GM20431 (cell line): ENCODE measurements around the gene KCTD8.
"Not testable (repeated sequence)": the region's sequence is repeated elsewhere in the genome, so short reads cannot be mapped to it uniquely, and the experiment has no call there.

Source experiments
- in situ Hi-C: fragments of 300-500 bp; cut with MseI, MboI; formaldehyde crosslinking; loops from one replicate; pipeline ENCODE4 v1.15.0; 2020; ENCODE audit warnings: low sequenced_read_pairs; ENCODE audit not compliant: unreplicated experiment

The KCTD8 gene

DNA sequence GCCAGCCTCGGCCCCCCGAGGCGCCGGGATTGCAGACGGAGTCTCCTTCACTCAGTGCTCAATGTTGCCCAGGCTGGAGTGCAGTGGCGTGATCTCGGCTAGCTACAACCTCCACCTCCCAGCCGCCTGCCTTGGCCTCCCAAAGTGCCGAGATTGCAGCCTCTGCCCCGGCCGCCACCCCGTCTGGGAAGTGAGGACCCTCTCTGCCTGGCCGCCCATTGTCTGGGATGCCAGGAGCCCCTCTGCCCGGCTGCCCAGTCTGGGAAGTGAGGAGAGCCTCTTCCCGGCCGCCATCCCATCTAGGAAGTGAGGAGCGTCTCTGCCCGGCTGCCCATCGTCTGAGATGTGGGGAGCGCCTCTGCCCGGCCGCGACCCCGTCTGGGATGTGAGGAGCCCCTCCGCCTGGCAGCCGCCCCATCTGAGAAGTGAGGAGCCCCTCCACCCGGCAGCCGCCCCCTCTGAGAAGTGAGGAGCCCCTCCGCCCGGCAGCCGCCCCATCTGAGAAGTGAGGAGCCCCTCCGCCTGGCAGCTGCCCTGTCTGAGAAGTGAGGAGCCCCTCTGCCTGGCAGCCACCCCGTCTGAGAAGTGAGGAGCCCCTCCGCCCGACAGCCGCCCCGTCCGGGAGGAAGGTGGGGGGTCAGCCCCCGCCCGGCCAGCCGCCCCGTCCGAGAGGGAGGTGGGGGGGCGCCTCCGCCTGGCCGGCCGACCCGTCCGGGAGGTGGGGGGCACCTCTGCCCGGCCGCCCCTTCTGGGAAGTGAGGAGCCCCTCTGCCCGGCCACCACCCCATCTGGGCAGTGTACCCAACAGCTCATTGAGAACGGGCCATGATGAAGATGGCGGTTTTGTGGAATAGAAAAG is 266.9 kb downstream of the KCTD8 start:
- in situ Hi-C loops = not testable (repeated sequence)

DNA sequence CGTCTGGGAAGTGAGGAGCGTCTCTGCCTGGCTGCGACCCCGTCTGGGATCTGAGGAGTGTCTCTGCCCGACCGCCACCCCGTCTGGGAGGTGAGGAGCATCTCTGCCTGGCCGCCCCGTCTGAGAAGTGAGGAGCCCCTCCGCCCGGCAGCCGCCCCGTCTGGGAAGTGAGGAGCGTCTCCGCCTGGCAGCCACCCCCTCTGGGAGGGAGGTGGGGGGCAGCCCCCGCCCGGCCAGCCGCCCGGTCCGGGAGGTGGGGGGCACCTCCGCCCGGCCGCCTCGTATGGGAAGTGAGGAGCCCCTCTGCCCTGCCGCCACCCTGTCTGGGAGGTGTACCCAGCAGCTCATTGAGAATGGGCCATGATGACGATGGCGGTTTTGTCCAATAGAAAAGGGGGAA is 280.8 kb downstream of the KCTD8 start:
- in situ Hi-C loops = not testable (repeated sequence)

DNA sequence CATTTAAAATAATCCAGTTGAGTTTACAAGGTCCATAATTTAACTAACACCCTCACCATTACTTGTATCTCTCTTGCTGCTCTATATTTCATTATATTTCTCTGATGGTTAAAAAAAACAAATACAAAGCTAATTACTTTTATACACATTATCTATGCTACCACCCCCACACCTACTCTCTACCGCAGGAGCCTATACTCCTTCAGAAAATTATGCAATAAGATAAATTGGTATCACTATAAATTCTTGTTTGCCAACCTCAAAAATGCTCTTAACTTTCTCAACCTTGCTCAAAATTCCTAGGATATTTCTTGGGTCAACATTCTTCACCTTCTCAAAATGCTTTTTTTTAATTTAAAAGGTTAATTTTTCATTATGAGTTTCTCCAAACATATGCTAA is 282.7 kb downstream of the KCTD8 start:
- in situ Hi-C loops = no loop called here

DNA sequence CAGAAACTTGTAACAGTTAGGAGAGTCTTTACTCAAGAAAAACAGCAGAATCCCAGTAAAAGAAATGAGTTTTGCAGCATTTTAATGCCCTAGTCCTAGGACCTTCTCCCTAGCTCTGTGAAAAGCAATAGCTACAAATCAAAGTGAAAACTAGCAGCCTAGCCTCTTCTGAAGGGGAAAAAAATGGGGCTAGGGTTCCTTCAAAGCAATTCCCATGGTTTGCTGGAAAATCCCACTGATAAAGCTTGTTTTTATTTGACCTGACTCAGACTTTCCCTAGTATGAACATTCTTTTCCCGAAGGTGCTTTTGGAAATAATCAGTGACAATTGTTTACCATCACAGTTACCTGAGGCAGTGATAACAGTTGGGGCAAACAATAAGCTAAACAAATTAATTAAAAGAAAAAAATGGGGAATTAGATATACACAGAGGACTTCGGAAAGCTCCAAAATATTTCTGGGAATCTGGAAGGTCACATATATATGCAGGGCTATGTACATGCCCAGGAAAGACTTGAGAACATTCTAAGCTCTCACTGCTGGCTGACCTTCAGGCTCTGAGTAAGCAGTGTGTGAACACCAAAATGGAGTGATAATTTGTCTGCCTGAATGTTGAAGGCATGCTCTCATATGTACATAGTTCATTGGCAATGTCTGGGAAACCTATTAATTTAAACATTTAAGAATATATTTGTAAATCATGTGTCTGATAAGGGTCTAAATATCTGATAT is 285.9 kb downstream of the KCTD8 start:
- in situ Hi-C loops = no loop called here

DNA sequence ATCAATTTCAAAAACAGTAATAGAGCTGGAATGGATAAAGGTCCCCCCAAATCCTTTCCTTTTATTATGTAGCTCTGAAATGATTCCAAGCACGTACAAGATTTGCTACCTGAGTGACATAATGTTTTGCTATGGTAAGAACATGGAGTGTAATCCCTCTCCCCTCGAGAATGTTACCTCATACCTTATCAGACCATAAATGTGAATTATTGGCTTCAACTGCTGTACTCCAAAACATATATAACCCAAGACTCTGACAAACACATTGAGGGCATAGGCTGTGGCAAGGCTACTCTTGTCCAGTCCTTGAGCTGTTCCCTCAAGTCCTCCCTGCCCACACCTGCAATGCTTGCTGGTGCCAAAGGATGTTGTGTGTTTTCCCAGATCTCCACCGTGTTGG is 286.9 kb downstream of the KCTD8 start:
- in situ Hi-C loops = no loop called here

DNA sequence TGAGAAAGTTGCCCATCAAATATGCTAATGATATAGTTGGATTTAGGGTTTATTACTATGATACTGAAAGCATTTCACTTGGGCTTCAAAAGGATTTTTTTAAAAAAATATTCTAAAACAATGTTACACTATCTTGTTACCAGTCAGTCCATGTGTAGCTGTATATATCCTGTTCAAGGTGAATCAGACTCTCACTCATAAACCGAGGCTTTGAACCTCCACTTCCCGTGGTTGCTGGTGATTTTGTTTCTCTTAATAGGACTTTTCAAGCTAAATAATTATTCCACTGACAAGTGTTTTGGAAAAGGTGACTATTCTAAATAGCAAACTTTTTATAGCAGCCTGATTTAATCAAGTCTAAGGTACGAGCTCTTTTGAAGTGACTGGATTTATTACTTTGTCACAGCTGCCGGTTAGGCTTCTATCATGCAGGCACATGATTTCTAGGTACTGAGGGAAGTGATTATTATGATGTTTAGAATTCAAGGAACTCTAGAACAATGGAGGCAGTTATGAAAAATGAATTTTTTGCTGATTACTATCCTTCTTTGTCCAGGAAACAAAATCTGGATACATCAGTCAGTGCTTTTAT is 287.7 kb downstream of the KCTD8 start:
- in situ Hi-C loops = no loop called here

DNA sequence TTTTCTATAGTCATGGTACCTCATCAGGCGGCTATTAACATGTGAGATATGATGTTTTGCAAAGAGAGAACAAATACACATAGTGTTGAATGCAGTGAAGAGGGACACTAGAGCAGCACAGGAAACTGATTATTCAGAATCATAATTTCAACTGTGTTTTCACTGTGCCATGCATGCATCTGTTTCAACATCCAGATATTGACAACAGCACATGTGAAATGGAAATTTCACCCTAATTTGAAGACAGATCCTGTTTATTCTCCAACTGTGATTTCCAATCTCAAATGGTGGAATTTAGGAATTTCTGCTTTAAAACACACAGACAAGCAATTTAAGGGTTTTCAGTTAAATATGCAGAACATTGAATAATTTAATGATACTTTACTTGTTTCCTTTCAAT is 288.6 kb downstream of the KCTD8 start:
- in situ Hi-C loops = no loop called here

DNA sequence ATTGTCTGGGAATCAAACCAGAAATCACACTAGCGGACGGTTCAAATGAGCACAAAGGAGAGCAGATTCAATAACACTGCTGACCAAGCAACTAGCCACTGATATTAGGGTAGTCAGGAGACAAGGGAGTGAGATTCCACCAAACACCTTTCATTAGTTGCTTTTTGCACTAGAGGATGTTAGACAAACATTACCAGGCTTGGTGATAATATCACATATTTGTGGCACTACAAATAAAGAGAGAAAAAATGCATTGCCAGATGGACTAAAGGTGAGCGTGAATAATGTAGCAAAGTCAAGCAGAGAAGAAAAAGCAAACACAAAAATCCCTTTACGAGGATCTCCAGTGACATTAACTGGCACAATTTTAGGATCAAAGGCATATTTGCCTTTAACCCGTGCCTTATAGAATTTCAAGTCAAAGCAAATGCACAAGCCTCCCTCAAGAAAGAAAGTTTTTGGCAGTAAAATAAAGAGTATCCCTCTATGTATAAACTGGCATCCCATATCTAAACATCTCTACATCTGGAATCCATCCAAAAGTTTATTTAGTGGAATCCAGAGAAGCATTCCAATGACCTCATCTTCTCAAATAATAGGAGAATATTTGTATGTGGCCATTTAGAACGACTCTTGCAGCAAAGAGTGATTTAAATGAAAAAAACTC is 290.9 kb downstream of the KCTD8 start:
- in situ Hi-C loops = no loop called here

DNA sequence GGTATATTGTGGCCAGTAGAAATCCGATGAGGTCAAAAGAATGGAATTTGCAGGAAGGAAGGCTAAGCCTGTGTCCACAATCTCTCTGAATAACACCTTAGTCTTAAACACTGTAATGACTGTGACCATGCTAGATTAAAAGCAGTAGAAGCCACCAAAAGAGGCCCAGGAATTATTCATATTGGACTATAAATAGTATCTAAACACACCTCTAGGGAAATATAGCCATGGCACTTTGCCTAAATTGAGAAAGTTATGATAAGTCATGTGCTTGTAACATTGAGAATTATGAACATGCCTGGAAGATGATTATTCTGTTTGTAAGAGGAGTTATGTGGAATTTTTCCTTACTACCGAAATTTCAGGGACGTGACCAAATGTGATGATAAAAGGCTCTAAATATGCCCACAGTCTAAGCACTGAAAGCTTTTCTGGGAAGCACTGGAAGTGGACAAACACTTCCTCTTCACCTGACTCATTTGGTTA is 298.5 kb downstream of the KCTD8 start:
- in situ Hi-C loops = no loop called here

DNA sequence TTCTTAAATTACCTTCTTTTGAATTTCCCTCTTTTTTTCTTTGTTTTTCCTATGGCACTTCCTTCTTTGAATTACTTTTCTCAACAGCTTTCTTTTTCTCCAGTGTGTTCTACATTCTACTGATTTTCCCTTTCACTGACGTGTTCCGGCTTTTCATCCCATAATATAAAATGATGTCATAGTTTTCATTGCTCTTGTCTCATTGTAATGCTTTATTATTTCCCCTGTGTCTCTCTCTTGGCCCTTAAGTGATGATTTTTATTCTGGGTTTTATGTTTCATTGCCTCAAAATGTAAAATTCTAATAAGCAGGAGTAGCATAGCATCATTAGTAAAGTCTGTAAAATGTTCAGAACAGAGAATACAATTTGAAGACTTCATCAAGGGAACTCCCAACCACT is 299.3 kb downstream of the KCTD8 start:
- in situ Hi-C loops = no loop called here

DNA sequence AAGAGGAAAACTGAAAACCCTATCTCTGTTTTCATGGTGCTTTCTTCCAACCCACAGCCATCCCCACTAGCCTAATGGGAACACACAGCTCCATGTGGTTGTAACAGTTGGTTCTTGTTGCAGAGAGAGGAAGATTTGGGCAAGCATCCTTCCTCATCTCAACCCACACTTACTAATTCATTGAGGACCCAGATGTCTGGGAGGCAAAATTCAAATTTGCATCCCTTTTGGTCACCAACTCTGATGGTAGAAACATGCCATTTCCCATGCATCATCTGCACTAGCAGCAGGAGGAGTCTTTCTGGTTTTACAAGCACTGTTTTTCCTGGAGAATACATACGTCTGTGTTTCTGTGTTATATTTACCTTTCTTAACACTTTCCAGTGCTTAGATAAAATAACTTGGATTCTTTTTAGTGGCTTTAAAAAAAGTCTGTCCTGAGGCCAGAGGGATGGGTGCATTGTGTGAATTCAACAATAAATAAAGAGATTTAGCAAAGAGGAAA is 301.0 kb downstream of the KCTD8 start:
- in situ Hi-C loops = no loop called here

DNA sequence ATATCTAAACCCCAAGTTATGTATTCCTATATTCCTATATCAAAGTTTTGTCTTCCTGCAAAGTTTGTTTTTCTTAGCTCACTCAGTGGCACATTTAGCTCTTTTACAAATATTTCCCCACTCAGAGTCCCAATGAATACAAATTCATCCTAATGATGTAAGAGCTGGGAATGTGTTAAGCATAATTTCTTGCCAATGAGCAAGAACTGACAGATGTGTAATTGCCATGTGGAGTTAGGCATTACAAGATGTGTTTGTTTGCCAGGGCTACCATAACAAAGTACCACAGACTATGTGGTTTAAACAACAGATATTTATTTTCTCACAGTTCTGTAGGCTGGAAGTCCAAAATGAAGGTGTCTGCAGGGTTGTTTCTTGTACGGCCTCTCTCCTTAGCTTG is 302.1 kb downstream of the KCTD8 start:
- in situ Hi-C loops = no loop called here

DNA sequence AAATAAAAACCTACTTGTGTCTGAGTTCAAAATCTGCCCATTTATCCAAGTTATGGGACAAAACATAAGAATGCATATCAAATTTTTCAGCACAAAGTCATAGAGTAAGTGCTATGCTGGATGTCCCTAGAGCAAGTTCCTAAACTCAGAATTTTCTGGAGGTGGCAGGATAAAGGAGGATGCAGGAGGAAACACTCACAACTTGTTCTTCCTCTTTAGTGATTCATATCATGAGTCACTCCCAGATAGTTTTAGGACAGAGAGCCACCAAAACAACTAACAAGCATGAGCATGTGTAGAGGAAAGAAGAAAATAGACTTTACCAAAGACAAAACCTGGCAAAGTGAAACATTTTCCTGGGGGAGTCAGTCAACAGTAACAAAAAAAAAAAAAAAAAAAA is 302.7 kb downstream of the KCTD8 start:
- in situ Hi-C loops = no loop called here

DNA sequence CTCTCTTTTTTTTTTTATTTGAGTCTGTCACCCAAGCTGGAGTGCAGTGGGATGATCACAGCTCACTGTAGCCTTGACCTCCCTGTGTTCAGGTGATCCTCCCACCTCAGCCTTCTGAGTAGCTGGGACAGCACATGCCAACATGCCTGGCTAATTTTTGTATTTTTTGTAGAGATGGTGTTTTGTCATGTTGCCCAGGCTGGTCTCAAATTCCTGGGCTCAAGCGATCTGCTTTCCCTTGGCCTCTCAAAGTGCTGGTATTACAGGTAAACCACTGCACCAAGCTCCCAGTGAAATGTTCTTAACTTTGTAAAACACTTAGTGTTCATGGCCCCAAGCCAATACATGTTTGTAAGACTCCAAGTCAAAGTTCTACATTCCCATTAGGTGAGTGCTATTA is 316.1 kb downstream of the KCTD8 start:
- in situ Hi-C loops = no loop called here
